NCI-H345 treated with DMSO at 0.1 percent for 48 hours (cell line): ENCODE measurements around the gene CSTB.

ENCODE experiments used
- DNase-seq: peaks from one replicate; lab custom pipeline; 2025; ENCODE audit not compliant: unreplicated experiment; lab: John Stamatoyannopoulos, UW

CSTB gene

DNA sequence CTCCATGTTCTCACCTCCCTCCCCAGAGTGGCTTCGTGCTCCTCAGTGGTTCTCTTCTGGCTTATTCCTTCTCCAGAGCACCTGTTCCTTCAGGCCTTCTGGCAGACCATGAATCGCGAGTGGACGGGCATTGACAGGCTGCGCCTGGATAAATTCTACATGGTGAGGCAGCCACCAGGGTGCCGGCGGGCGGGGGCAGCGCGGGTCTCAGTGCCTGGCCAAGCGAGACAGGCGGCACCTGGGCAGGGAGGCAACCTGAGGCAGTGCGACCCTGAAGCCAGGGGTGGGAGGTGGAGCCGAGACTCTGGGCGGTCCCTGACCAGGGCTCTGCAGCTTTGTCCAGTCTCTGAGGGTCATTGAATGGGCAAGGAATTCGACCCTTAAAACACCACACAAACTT, 17.1 kb upstream of the CSTB start:
- DNase-seq: no peak

DNA sequence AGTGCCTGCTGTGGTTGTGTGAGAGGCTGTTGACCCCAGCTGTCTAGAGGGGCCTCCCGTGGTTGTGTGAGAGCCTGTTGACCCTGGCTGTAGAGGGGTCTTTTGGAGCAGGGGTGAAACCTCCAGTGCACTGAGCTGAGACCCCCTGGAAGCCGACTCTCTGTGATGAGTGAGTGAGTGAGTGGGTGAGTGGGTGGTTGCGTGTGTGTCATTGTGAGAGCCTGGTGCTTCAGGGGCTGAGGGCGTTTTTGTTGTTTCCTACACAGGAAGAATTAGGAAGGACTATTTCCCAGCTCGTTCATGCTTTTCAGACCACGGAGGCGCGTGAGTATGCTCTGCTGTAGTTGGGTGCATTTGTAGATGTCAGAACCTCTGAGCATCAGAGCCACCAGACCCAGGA, 16.3 kb upstream of the CSTB start:
- DNase-seq: no peak

DNA sequence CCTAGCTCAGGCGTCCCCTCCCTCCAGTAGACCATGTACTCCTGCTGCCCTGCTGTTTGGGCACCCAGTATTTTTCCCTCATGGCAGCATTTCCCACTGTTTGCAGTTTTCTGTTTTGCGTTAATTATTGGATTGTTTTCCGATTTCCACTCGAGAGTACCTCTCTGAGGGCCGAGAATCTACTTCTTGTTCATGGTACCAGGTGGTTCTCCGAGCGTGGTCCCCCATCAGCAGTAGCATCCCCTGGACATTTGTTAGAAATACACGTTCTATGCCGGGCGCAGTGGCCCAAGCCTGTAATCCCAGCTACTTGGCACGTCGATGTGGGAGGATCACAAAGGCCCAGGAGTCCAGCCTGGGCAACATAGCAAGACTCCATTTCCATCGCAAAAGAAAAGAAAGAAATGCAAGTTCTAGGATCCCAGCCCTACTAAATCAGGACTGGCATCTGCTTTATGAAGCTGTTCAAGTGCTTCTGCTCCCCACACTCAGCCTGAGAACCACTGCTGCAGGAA, 14.0 kb upstream of the CSTB start:
- no peak for DNase-seq

DNA sequence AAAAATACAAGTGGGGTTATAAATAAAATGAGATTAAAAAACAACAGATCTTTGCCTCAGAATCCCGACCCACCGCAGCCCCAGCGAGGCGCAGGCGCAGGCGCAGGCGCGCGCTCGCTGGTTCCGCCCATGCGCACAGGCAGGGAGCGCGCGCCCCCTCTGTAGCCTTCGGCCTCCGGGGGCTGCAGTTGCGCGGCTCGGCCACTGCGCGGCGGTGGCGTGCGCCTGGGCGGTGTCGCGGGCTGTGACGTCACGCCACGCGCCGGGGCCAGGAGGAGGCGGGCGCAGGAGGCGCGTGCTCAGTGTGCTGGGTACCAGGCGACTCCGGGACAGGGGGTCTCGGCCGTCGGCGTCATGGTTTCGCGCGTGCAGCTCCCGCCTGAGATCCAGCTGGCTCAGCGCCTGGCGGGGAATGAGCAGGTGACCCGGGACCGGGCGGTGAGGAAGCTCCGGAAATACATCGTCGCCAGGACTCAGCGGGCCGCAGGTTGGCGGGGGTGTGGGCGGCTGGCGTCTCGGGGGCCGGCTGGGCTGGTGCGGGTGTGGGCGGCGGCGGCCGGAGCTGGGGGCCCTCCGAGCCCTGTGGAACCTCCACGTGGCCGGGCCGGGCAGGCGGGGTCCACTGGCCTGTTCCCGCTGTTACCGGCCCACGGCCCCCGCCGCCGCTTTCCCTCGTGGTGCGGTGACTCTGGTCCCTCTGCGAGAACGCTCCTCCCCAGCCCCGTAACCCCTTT, 13.3 kb upstream of the CSTB start, which contains the start of gene RRP1:
TSS of gene RRP1 (plus strand) at position 302 of the 734 bp plus-strand sequence. CDS start at position 355, 53 bp downstream.
- peak; percentile 88 for DNase-seq

DNA sequence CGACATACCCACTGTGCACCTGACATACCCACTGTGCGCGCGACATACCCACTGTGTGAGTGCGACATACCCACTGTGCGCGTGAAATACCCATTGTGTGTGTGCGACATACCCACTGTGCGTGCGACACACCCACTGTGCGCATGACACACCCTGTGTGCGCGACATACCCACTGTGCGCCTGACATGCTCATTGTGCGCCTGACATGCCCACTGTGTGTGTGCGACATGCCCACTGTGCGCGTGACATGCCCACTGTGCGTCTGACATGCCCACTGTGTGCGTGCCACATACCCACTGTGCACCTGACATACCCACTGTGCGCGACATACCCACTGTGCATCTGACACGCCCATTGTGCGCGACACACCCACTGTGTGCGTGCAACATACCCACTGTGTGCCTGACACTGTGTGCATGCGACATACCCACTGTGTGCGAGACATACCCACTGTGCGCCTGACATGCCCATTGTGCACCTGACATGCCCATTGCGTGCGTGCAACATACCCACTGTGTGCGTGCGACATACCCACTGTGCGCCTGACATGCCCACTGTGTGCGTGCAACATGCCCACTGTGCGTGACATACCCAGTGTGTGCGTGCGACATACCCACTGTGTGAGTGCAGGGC, 10.8 kb upstream of the CSTB start:
- no peak for DNase-seq

DNA sequence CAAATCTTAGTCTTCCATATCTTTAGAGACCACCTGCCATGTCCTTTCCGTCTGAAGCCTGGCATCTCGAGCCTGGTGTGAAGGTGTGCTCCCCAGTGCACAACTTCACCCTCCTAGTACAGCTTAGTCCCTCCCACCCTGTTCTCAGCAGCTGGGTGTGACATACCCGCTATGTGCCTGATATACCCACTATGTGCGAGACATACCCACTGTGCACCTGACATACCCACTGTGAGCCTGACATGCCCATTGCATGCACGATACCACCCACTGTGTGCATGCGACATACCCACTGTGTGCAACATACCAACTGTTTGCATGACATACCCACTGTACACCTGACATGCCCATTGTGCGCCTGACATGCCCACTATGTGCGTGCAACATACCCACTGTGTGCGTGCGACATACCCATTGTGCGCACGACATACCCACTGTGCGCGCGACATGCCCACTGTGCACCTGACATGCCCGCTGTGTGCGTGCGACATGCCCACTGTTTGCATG, 10.2 kb upstream of the CSTB start:
- DNase-seq: no peak

DNA sequence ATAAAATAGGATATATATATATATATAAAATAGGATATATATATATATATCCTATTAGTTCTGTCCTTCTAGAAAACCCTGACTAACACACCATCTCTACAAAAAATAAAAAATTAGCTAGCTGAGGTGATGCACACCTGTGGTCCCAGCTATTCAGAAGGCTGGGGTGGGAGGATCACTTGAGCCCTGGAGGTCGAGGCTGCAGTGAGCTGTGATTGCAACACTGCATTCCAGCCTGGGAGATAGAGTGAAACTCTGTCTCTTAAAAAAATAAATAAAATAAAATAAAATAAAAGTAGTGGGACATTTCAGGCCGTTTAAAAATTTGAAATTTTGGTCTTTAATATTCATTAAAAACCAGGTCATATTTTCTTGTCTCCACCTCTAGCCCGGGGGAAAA, 9.0 kb upstream of the CSTB start:
- no peak for DNase-seq

DNA sequence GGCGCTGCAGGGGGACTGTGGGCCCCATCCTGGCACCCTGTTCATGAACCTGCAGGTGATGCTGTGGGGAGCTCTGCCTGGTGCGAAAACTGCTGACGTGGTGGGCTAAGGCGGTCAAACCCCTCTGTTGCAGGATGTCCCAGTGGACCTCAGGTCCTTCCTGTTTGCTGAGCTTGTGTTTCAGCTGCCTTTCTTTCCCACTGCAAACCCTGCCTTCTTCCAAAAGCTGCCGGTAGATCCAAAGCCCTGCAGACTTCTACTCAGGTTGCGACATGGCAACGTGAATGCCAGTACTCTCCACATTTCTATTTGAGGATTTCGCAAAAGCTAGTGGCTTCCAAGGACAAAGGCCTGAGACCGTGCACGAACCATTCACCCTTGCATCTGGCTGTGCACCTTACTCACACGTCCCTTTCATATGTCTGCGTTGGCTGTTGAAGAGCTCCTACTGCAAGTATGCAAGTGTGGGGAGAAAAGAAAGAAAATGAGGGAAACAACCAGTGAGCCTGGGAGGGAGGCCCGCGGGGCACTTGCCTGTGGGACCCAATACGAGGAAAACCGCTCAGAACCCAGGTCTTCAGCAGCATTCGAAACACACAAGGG, 7.1 kb upstream of the CSTB start:
- no peak for DNase-seq

DNA sequence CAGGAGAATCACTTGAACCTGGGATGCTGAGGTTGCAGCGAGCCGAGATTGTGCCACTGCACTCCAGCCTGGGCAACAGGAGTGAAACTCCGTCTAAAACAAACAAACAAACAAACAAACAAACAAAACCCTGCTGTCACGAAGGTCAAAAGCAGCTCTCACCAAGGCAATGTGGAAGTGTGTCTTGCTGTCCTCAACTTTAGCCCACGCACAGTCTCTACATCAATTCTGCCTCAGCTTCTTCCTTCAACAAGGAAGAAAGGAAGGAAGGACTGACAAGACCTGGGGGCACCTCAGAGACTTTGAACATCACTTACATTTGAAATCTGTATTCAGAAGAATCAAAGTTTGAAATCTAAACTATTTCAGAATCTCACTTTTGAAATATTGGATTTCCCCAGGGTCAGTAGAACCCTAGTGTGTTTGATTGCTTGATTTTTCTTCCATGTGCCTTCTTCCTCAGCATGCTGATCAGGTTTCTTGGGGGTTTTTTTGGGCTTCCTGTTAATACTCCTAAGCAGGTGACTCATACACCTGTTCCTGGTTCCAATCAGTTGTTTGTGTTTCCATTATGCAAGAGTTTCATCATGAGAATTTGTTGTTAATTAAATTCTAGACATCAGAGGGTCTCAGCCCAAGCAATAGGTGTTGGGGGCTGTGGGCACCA, 6.5 kb upstream of the CSTB start:
- DNase-seq: no peak

DNA sequence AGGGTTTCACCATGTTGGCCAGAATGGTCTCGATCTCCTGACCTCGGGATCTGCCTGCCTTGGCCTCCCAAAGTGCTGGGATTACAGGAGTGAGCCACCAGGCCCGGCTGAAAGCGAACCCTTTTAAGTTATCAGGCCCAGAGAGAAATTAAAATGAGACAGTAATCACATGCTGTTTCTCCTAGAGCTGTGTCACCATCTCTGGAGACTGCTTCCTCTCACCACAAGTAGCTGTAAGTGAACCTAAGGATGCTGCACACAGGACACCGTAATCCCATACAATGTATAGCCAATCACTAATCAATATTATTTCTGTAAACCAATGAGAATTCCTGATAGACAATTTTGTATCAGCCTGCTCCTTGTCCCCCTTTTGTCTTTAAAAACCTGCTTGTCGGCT, 5.7 kb upstream of the CSTB start:
- no peak for DNase-seq

DNA sequence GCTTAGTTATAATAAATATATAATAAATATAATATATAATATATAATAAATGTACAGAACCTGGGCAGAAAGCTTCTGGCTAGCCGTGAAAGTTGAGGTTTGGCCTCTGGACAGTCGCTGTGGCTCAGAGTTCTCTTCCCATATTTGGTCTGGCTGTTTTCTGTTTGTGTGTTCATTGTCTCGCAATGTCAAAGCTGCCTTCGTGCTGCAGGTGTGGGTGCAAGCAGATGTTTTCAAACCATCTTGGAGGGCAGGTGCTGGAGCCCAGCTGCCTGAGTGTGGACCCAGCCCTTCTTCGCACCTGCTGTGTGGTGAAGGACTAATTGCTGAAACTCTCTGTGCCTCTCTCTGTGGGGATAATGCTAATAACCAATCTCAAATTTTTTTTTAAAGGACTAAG, 3.6 kb upstream of the CSTB start:
- no peak for DNase-seq

DNA sequence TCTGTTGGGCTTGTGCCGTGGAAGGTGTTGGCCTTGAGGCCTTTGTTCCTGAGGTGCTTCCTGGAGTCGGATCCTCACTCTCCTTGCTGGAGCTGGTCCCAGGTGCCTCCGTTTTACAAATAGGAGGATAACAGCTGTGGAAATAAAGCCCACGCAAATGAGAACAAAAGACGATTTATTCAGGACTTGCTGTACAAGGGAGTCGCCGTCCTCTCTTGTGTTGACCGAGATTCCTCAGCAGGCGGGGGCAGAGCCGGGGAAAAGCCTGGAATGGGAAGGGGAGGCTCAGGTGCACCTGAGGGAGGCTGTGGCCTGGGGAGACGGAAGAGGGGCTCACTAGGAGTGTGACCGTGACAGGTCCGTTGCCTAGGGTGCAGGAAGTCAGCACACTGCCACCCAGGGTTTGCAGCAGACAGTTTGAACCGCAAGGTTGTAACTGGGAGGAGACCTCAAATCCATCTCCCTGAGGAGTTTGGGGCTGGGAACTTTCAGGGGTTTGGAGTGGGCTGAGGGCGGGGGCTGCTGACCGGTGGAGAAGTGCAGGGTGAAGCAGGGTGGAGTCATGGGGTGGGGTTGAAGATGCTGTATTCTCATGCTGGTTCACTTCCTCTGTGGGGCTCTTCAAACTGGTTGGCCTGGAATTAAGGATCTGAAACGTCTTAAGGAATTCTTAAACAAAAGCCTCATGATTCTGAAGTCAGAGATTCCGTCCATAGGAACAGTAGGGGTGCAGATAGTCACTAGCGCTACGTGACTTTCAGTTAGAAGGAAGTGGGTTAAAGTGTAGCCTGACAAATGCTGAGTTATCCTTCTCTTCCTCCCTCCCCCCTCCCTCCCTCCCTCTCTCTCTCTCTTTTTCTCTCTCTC, 2.6 kb upstream of the CSTB start:
- DNase-seq: no peak

DNA sequence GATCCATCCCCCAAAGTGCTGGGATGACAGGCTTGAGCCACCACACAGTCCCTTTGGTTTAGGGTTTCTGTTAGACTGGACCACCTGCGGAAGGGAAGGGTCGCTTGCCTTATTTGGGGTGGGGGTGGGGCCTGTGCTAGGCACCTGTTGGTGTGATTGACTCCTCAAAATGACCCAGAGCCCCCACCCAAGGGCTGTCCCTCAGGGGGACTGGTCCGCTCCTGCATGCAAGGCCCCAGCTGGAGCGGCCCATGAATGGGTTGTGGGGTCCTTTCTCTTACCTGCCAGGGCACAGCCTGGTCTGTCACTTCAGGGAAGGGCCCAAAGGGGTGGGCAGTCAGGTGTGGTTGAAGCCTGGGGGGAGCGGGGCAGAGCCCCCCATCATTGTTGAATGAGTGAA, 1.8 kb upstream of the CSTB start:
- no peak for DNase-seq

DNA sequence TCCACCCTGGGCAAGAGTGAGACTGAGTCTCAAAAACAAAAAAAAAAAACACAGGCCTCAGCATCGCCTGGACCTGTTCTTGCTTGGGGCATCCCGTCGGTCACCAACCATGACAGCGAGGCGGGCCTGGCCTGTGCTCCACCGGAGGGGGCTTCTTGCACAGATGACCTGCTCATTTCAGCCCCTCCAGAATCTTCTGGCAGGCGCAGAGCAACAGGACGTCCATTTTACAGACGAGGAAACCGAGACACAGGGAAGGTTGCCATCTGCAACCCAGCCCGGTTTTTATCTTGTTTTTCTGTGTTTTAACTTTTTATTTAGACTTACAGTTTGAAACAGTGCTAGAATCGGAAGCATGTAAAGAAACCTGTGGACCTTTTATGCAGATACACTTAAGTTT, 918 bp downstream of the CSTB start:
- no peak for DNase-seq

DNA sequence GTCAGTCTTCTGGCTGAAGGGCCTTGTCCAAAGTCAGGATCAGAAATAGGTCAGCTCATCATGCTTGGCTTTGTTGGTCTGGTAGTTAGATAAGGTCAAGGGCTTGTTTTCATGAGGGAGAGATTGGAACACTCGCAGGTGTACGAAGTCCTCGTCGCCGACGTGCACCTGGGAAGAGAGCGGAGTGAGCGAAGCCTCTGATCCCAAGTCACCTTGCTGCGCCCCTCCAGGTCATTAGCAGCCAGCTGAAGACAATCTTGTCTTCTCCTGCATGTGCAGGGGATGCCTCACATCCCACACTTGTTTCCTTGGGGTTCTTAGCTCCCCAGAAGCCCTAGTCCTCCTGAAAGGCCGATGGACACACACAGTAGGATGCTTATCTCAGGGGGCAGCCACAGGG, 1.9 kb downstream of the CSTB start:
- no peak for DNase-seq

DNA sequence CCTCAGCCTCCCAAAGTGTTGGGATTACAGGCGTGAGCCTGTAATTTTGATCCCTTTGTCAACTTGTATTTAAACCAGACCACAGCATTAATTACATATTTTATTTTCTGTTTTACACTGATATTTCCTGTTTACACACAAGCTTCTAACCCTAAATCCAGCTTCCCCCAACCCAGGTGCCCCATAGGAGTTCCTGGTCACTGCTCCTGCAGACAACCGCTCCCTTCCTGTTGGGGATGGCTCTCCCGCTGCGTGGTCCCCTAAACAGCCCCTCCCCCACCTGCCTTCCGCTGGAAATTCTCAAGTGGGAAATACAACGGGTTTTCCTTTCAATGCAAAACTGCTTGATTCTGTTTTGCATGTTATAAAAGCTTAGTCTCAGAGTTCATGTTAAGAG, 3.7 kb downstream of the CSTB start:
- DNase-seq: no peak

DNA sequence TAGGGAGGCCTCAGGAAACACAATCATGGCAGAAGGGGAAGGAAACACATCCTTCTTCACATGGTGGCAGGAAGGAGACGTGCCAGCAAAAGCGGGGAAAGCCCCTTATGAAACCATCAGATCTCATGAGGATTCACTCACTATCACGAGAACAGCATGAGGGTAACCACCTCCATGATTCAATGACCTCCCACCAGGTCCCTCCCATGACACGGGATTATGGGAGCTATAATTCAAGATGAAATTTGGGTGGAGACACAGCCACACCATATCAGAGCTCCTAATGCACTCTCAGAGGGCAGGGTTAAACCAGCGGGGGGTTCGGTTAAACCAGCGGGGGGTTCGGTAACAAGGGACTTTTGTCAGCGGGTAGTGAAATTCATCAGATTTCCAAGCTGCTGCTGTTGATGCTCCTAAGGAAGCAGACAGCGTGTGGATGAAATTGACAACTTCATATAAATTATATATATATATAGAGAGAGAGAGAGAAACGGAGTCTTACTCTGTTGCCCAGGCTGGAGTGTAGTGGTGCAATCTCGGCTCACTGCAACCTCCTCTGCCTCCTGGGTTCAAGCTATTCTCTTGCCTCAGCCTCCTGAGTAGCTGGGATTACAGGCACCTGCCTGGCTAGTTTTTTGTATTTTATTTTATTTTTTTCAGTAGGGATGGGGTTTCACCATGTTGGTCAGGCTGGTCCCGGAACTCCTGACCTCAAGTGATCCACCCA, 4.2 kb downstream of the CSTB start:
- DNase-seq: no peak

DNA sequence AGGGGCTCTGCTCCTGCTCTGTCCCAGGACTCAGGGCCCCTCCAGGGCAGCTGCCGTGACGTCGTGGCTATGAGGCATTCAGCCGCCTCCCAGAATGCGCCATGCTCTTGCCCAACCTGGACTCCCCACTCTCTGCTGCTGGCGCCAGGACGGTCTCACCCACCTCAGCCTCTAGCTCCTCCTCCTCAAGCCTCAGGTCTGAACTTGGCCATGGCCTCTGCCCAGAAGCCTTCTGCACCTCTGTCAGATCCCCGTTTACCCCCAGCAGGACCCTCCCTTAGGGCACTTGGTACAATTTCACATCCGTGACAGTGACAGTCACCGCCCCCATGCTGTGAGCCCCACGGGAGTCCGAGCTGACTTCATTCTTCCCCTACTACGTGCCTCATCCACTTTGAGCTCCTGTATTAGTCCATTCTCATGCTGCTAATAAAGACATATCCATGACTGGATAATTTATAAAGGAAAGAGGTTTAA, 4.9 kb downstream of the CSTB start:
- no peak for DNase-seq

DNA sequence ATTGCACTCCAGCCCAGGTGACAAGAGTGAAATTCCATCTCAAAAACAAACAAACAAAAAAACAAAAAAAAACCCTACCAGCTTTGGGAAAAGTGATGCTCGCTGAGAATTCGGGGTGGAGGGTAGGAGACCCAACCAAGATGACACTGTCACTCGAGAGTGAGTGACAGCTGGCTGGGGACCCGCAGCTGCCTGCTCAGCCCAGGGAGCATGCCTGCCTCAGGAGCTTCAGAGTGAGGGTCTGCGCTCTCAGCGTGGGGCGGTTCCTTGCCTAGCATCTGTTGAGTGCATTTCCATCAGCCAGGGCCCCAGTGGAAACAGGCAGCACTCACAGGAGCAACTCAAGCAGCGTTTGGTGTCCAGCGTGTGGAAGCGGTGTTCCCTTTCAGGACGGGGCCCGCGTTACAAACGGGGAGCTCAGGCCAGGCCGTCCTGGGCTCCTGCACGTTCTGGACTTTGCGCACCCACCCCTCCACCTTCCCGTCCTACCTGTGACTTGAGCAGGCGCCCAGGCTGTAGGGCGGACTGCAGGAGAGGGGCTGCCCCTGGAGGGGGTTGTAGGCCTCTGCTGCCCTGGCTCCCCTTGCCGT, 5.9 kb downstream of the CSTB start:
- no peak for DNase-seq
